Neutrophil (primary cell): ENCODE results near the gene CNOT2.

Source experiments
- H3K27ac ChIP-seq: fragments of 200-600 bp; sonication (generic); 2 replicates; pipeline ENCODE4 v1.5.1; 2016; ENCODE audit warnings: mild to moderate bottlenecking, moderate library complexity
- H3K27me3 ChIP-seq: fragments of 200-600 bp; sonication (generic); 2 replicates; pipeline ENCODE4 v1.6.0; 2016; ENCODE audit warnings: mild to moderate bottlenecking
- H3K36me3 ChIP-seq: fragments of 200-600 bp; sonication (generic); 2 replicates; pipeline ENCODE4 v1.5.1; 2017
- H3K4me1 ChIP-seq, 2 experiments: fragments of 200-600 bp in 1 of 2; sonication (generic) in 1 of 2; 1 replicate in 1 of 2; 2 replicates in 1 of 2; pipeline versions ENCODE4 v1.5.1 to v1.6.1; 2013 to 2016; ENCODE audit warnings: low read depth in 1 of 2, low read length in 1 of 2, mild to moderate bottlenecking in 1 of 2, moderate library complexity in 1 of 2; ENCODE audit not compliant: control insufficient read depth in 1 of 2, insufficient read depth in 1 of 2
- H3K4me3 ChIP-seq, 2 experiments: fragments of 200-600 bp in 1 of 2; sonication (generic) in 1 of 2; 1 replicate in 1 of 2; 2 replicates in 1 of 2; pipeline ENCODE4 v1.5.1; 2013 to 2016; ENCODE audit warnings: low read depth in 1 of 2, low read length in 1 of 2, mild to moderate bottlenecking in 1 of 2, moderate library complexity in 1 of 2
- H3K9me3 ChIP-seq: fragments of 200-600 bp; sonication (generic); 2 replicates; pipeline ENCODE4 v1.5.1; 2016
- TF ChIP-seq, protein P1 (sequence below): fragments of 200-600 bp; sonication (generic); IDR thresholded peaks from 2 replicates; pipeline ENCODE4 v1.5.1; 2016; ENCODE audit warnings: antibody characterized with exemption

Gene CNOT2

DNA sequence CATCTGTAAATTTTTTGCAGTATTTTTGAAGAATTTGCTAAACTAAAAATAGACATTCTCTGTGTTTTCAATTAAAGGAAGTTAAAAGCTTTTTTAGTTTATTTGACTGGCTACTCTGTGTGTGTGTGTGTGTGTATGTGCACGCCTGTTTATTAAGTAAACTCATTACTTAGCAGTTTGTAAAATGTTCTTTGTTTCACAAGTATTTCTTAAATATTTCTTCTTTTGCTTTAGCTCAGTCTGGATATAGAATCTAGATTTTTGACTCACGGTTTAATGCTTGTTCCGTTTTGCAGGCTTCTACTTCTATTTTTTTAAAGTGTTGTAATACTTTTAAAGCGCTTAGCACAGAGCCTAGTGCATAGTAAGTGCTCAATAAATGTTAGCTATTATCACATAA lies 76.4 kb downstream of the CNOT2 start:
- TF ChIP-seq, protein P1, sequence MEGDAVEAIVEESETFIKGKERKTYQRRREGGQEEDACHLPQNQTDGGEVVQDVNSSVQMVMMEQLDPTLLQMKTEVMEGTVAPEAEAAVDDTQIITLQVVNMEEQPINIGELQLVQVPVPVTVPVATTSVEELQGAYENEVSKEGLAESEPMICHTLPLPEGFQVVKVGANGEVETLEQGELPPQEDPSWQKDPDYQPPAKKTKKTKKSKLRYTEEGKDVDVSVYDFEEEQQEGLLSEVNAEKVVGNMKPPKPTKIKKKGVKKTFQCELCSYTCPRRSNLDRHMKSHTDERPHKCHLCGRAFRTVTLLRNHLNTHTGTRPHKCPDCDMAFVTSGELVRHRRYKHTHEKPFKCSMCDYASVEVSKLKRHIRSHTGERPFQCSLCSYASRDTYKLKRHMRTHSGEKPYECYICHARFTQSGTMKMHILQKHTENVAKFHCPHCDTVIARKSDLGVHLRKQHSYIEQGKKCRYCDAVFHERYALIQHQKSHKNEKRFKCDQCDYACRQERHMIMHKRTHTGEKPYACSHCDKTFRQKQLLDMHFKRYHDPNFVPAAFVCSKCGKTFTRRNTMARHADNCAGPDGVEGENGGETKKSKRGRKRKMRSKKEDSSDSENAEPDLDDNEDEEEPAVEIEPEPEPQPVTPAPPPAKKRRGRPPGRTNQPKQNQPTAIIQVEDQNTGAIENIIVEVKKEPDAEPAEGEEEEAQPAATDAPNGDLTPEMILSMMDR = no peak
- Histone ChIP-seq H3K4me3 (no peak overlapping the region), H3K27me3 (no peaks in the 10 kb centered on the region), H3K4me1 (no peaks in the 10 kb centered on the region), H3K36me3 (peaks cover 11% of the 10 kb centered on the region), H3K27ac (no peak overlapping the region), H3K9me3 (no peaks in the 10 kb centered on the region)

DNA sequence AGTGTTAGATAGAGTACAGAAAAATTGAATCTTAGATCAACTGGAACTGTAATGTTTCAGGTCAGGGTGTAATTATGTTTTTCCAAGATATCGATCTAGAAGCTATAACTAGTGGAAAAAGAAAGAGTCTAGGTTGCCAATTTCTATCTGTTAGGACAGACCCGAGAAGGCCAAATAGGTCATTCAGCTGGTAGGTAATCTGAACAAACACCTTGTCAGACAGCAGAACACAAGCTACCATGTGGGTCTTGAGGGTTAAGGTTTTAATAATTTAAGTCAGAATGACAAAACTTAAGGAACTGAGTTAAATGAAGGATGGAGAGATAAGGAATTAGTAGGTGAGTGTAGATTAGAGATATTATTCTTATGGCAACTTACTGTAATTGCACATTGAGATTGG lies 78.0 kb downstream of the CNOT2 start:
- Histone ChIP-seq H3K36me3 (peaks cover 14% of the 10 kb centered on the region), H3K27ac (no peak overlapping the region), H3K27me3 (no peaks in the 10 kb centered on the region), H3K4me3 (no peak overlapping the region), H3K9me3 (no peaks in the 10 kb centered on the region), H3K4me1 (no peaks in the 10 kb centered on the region)
- TF ChIP-seq, protein P1 = no peak

DNA sequence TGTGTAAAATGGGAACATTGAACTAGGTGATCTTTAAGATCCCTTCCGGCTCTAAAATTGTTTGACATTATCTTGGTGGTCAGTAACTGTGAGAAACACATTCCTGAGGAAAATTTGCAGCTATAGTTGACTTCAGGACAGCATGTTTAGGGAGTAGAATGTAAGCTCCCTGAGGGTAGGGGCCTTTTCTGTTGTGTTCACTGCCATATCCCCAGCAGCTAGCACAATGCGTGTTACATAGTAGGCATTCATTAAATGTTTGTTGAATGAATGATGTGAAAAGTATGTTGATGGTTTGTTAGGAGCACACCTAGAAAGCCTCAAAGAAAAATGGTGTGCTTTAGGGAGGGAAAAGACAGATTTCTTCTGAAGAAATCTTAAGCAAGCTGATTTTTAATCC lies 84.3 kb downstream of the CNOT2 start:
- TF ChIP-seq, protein P1 = no peak
- H3K4me3 ChIP-seq = no peak overlapping the region
- no peaks in the 10 kb centered on the region for H3K27me3 ChIP-seq
- H3K4me1 ChIP-seq = no peaks in the 10 kb centered on the region
- H3K27ac ChIP-seq = no peak overlapping the region
- no peaks in the 10 kb centered on the region for H3K9me3 ChIP-seq
- peaks cover 14% of the 10 kb centered on the region for H3K36me3 ChIP-seq

DNA sequence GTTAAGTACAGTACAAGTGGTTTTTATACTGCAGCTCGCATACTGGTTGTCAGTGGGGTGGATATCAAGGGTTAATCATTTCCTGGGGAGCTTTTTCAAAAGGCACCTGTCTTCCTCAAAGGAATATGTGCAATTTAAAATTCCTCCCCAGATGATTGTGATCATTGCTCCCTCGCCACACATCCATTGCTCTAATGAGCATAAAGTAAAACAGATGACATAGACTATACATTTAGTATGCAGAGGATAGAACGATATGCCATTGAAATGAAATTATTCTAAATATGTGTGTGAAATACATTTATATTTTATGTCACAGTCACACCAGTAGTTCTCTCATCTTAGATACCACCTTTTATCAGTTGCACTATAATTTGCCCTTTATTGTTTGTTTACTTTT lies 86.5 kb downstream of the CNOT2 start:
- Histone ChIP-seq H3K9me3 (no peaks in the 10 kb centered on the region), H3K27ac (no peak overlapping the region), H3K27me3 (no peaks in the 10 kb centered on the region), H3K4me3 (no peak overlapping the region), H3K4me1 (no peaks in the 10 kb centered on the region), H3K36me3 (peaks cover 2% of the 10 kb centered on the region)
- TF ChIP-seq, protein P1 = no peak

DNA sequence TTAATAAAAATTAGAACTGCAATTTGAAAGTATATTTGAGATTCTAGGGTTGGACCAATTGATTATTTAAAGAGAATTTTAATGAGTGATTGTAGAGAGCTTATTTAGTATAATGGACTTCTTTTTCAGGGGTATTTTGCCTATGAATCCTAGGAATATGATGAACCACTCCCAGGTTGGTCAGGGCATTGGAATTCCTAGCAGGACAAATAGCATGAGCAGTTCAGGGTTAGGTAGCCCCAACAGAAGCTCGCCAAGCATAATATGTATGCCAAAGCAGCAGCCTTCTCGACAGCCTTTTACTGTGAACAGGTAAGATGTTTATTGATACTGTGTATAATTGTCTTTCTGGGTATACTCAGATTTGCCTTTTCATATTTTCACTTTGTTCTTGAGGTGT lies 86.9 kb downstream of the CNOT2 start:
- TF ChIP-seq, protein P1 = no peak
- Histone ChIP-seq H3K9me3 (no peaks in the 10 kb centered on the region), H3K4me3 (no peak overlapping the region), H3K27me3 (no peaks in the 10 kb centered on the region), H3K36me3 (no peaks in the 10 kb centered on the region), H3K4me1 (no peaks in the 10 kb centered on the region), H3K27ac (no peak overlapping the region)

DNA sequence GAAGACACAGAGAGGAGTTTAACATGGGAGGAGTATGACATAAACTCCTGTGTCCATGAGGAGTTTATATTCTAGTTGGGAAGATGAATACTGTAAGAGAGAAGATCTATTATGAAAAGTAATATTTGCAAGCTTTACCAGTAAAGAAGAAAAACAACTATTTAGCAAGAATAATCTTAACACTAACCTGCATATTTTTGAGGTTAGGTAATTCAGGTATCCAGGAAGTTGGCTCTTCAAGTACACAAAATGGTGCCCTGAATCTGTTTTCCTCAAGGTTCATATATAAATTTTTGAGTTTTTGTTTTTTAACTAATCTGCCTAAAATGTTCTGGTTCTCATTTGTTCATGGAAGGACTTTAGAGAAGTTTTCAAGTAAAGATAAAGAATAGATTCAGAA lies 89.0 kb downstream of the CNOT2 start:
- peaks cover 12% of the 10 kb centered on the region for H3K36me3 ChIP-seq
- H3K27me3 ChIP-seq = no peaks in the 10 kb centered on the region
- no peaks in the 10 kb centered on the region for H3K9me3 ChIP-seq
- no peak overlapping the region for H3K27ac ChIP-seq
- TF ChIP-seq, protein P1 = no peak
- no peak overlapping the region for H3K4me3 ChIP-seq
- no peaks in the 10 kb centered on the region for H3K4me1 ChIP-seq
